NCI-H524 (cell line): ENCODE data around the gene CELF1.

Source experiments
- DNase-seq, 2 experiments: peaks; one replicate each; lab custom pipeline; 2025; lab: John Stamatoyannopoulos, UW

The CELF1 gene

DNA sequence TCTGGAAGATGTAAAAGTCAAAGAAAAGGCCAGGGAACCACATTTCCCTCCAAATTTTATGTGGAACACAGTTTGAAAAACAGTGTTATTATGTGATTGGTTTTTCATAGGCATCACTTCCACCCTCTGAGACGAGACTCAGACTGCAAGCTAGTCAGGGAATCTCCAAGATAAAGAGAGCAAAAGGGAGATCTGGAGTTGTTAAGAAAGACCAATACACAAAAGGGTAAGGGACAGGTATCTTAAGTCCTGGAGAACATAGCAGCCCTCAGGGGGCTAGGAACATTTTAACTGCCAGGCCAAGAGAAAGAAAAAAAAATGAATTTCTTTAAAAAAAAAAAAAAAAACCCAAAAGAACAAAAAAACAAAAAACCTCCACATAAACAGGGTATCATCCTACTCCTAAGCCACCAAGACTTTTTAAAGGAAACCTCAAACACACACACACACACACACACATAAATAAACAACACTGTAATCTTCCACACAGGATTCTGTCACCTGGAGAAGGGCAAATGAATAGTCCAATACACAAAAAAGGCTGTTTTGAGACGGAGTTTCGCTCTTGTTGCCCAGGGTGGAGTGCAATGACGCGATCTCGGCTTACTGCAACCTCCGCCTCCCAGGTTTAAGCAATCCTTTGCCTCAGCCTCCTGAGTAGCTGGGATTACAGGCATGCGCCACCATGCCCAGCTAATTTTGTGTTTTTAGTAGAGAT lies 44.5 kb downstream of the CELF1 start:
- no peak for DNase-seq

DNA sequence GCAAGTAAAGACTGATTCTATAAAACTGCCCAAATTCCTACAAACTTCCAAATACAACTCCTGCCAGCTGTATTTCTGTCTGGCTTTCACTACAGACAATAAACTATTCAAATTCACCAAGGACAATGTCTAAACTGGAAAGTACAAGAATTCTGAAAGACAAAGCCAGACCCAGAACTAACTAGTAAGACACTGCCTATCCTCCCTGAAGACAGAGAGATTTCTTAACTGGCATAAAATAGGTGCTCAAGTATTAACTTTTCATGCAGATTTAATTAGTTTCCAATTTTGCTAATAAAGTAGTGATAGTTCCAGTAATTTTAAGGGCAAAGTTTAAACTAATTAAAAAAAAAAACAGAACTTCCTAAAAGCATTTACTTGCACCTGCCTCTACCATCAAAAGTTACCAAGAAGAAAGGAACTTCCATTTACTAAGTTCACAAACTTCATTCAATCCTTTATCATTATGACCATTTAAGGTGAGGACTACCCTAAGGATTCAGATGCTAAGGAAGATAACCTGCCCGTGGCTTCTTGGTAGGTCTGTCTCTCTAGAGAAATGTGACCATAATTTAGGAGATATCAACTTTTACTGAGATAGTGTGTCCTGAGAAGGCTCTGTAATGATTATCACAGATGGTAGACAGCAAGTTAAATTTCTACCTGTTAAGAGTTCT lies 45.2 kb downstream of the CELF1 start:
- DNase-seq = no peak

DNA sequence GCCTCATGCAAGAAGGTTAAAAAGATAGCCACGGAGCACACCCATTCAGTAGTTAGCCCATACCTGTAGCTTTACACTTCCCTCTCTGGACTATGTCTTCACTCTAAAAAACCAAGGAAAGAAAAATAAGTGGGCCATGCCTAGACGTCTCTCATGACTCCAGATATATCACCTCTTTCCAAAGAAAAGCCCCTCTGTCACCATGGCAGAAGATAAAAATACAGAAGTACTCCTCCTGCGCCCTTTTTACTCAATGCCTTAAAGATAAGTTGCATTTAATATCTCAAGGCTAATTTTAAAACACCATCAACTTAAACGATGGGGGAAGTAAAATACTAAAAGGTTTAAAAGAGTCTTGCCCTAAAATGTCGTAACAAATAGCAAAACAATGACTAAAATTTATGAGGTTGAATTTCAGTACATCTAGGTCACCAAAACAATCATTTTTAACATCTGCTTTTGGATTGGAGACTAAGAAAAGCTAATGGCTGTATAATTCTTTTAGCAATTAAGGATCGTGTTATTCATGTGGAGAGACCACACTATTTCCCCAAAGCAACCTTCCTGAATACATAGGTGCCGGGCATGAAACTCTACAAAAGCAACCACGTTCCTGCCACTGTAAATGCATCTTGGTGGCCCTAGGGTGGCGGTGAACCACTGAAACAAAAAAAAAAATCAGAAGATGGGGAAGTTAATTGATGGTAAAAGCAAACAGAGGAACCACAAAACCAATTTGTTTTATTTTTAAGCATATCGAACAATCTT lies 46.0 kb downstream of the CELF1 start:
- no peak for DNase-seq

DNA sequence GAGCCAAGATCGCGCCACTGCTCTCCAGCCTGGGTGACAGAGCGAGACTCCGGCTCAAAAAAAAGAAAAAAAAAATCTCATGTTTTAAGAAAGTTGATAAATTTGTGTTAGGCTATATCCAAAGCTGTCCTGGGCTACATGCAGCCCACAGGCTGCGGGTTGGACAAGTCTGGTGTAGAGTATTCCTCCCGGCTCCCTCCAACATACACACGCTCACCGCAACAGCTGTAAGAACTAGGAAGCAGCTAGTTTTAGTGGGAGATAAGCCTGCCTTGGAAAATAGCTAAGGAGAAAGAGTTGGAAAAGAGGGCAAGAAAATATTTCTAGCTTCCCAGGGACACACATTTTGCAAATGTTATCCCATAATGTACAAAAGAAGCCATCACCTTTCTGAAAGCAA lies 46.6 kb downstream of the CELF1 start:
- DNase-seq = no peak

DNA sequence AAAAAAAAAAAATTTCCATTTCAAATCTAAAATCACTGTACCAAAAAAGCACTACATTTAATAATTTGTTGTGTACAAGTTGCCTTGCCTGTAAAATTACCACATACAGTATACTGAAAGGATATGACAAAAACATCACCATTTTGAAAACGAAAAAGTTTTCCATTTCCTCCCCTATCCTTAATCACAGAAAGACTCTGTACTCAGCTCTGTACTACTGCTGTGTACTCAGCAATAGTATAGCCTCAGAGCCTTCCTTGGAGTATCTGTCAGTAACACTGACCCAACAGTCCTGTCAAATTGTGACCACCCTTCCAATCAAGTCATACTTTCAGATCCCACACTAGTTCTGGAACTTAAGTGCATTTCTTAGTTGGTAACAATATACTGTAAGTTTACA lies 48.0 kb downstream of the CELF1 start:
- DNase-seq = no peak

DNA sequence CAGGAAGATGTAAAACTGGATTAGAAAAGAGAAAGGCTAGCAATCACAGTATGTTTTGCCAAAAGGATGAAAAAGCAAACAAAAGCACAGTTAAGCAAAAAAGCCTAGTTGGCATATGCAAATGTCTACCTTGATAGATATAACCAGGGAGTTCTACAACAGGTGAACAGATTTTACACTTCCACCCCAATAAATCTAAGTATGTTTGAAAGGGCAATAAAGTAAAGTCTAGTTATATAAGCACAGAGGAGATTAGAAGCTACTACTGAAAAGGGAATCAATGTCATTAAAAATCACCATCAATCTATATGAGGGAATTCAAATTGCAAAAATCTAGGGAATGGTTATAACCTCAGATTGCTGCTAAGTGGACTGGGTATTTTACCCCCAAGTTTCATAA lies 49.7 kb downstream of the CELF1 start:
- no peak for DNase-seq

DNA sequence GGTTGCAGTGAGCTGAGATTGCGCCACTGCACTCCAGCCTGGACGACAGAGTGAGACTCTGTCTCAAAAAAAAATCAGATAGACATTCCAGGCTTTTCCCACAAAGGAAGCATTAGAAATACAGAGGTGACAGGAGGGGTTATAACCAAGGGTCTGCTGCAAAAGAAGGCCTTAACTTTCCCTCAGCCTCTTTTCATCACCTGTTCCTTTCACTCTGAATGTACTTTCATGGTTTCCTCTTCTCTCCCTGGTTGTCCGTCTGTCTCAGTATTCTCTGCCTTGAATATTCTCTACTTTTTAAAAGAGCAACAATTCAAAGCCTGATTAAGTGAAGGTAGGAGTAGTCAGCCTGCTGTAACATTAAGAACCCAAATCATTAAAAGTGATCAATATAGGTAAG lies 50.2 kb downstream of the CELF1 start:
- no peak for DNase-seq

DNA sequence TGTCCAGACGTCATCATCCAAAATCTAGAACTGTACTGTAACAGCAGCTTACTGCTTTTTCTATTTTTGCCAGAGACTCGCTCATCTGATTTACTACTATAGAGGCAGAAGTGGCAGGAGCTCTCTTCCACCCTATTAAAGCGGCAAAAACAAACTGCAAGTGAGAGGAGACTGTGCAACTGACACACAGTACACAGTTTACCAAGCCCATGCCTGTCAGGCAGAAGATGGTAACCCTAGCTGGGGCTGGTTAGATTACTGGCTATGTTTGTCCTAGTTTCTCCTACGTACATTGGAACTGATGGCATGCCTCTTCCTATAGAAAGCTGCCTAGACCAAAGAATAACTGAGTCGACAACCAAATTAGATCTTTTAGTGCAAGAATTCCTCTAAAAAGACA lies 51.8 kb downstream of the CELF1 start:
- no peak for DNase-seq

DNA sequence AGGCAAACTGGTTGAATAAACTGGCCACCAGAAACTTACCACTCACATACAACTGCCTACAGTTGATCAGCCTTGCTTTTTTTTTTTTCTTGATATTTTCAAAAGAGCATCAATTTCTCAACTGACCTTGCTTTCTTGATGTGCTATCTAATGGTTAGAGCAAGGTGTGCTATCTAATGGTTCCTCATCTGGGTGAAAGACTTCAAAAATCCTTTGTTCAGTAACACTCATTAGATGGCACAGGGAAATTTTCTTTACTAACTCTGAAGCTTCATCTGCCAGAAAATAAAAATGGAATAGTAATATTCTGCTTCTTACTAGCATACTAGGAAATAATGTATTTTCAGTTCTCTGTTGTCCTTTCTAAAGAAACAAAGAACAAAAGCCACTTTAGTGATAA lies 52.8 kb downstream of the CELF1 start:
- no peak for DNase-seq

DNA sequence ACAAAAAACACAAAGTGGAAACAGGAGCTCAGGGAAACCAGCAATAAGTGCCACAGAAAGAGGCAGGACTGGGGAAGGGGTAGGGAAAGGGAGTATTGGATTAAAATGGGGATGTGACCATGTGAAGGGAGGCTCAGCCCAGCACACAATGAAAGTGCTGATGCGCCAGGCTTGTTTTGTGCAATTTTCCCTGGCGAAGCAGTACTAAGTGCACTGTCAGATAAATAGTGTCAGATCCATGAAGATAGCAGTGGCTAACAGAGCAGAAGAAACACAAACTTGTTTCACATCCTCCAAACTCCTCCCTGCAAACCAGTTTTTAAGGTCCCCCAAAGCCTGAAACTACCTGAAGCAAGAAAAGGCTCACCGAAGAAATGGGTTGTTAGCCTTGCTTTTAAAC lies 53.3 kb downstream of the CELF1 start:
- DNase-seq = no peak

DNA sequence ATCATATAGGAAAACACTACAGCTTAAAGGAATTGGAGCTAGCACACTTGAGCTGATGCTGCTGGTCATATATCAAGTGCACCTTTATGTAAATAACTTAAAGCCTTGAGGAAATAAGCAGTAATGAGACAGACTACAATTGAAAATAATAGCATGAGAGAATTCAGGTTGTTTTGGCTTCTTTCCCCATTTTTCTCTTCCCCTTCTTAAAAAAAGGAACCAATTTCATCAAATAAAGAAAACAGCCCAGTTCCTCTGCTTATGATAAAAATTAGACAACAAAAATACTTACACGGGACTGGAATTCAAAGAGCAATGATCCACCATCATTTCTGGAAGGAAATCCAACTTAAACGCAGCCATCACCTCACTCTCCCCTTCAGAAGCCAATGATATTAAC lies 53.8 kb downstream of the CELF1 start:
- DNase-seq = no peak

DNA sequence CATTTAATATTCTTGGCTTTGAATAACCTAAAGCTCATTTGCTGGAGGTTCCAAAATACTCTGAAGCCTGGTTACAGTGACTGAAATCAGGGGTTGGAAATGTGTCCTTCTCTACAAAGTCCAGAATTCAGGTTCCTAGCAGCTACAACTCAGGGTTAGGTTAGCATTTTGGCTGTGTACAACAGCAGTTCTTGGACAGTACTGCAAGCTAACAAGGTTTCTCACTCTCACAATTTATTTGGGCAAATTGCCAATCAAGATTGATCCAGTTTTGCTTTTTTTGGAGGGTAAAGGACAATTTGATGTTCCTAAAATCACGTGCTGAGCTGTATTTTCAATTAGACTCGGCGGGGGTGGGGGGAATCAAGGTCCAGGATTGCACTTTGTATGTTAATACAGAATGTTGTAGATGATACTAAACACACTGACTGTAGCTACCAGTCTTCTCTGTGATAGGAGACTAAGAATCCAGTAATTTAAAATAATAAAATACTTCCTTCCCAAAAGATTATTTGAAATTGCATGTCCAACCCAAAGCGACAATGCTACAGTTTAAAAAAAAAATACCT lies 54.3 kb downstream of the CELF1 start:
- no peak for DNase-seq

DNA sequence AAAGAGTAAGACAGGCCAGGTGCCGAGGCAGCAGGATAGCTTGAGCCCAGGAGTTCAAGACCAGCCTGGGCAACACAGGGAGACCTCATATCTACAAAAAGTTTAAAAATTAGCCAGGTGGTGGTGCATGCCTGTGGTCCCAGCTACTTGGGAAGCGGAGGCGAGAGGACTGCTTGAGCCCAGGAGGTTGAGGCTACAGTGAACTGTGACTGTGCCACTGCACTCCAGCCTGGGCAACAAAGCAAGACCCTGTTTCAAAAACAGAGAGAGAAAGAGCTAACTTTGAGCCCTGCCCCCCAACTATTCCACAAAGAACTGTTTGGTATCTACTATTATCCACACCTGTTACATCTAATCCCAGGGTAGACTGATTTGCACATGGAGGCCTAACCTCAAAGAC lies 54.8 kb downstream of the CELF1 start:
- DNase-seq = no peak

DNA sequence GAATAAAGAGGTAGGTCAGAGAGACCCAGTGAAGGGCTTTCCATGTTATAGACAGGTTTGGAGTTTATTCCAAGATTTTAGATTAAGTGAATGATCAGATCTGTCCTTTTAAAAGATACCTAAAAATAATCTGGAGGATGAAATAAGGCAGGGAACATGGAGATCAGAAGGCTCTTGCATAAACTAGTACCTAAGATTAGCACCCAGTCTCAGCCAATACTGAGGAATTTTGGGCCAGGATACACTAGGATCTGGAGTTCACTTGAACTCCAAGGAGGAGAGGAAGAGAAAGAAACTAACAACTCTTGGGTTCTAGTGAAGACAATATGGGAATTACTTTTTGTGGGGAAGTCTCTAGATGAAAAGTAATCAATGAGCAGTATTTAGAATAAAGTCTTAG lies 56.1 kb downstream of the CELF1 start:
- no peak for DNase-seq

DNA sequence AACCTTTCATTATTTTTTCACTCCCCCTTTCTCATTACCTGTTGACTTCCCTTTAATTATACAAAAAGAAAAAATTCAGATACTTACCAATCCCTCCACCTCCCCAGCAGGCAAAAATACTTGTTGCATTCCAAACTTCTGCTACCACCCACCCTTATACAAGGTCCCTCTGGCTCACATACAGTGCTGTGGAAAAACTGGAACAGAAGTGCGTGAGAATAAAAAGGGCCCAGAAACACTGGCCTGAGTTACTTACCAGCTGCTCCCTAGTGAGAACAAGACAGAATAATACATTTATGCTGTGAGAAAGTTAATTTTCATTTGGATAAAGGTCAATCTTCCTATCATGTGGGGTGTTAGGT lies 57.1 kb downstream of the CELF1 start:
- DNase-seq = no peak

DNA sequence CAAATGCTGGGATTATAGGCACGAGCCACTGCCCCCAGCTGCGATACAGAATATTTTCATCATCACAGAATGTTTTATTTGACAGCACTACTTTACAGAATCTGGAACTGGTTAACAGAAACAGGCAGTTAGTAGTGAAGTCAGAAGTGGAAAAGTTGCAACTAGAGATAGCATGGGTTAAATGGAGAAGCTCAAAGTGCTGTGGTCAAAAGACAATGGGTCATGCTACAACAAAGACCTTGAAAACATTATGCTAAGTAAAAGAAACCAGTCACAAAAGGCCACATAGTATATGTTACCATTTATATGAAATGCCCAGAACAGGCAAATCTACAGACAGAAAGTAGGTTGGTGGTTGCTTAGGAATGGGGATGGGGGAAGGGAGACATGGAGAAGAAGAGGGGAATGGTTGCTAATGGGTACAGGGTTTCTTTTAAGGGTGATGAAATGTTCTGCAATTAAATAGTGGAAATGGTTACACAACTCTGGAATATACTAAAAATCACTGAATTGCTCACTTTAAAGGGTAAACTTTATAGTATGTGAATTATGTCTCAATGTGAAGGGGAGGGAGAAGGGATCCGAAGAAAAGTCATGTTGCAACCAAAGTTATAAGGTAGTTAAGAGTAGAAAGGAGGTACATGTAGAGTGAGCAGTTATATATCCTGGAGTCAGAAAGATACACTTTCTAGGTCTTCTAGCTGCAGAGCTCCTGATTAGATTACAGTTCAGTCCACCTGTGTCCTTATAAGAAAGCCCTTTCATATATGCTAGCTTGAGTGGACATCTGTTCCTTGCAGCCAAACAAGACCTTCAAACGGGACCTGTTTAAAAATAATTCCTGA lies 57.7 kb downstream of the CELF1 start:
- DNase-seq = peak in 1 of 2 experiments; percentile 19

DNA sequence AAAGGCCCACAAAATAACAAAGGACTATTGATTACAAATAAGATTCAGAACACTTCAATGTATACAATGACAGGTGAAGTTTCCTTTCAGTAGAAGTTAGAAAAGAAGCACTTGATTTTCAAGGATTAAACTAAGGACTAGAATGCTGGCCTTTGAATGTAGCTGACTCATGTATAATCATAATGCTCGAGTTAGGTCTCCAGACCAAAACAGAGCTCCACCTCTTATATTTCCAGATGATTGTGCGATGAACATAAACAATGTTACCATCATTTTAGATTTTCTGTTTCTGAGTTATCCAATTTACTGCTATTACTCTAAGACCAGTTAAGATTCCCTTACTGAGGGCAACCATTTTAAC lies 63.6 kb downstream of the CELF1 start:
- no peak for DNase-seq

DNA sequence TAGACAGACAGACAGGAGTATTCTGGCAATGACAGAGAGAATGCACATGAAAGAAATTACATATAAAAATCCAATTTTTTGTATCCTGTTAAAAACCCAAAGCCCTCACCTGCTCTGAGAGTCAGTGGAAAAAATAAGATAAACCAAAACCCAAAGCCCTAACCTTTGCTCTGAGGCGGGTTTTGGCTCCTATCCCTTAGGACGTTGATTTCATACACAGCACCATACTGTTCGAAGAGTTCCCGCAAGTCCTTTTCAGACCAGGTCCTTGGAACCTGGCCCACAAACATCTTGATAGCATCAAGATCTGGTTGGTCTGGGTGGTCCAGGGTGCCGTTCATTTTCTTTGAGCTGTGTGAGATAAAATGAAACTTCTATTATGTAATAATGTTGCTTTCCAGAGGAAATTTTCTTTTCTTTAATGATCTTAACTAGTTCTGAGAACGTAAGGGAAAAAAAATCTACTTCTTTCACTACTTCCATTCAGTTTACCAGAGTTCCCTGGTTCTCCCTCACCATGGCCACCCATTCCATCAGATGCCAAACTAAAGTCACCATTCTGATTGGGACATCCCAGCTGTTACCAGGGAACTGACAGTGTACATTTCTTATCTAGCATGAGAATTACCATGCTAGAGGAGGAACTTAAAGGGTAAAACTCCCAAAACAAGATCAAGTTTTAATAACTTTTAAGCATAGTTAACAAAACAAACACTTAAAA lies 64.1 kb downstream of the CELF1 start:
- no peak for DNase-seq

DNA sequence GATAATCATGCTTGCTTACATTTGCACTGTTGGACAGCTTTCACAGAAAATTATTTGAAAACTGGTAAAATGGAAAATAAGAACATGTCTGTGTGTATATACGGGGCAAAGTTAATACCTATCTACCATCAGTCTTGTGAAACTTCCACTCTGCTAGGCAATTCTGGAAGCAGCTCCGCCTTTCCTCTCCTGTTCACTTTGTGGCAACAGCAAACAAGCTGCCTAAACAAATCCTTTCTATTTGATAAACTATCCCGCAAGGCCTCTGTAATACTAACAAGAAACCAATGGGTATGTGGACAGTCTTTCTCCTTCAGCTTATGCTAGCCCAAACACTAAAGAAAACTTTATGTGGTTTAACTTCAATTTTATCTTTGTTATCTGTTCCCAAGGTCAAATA lies 64.8 kb downstream of the CELF1 start:
- no peak for DNase-seq

DNA sequence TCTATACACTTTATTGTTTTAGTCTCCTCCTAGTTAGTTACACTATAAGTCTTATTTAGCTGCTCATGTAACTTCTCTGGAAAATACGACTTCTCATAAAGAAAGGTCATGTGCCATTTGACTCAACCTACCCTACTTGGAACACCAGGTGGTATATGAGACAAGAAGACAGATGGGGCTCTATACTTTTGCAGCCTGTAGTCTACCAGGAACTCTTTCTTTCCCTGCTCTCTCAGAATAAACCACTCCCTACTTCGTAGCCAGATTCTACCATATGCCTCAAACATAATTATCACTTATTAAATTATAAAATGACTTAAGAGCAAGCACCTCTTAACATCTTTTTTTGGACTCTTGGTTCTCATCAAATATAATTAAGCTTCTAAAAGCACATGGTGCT lies 65.5 kb downstream of the CELF1 start:
- DNase-seq = peak in 1 of 2 experiments; percentile 16

DNA sequence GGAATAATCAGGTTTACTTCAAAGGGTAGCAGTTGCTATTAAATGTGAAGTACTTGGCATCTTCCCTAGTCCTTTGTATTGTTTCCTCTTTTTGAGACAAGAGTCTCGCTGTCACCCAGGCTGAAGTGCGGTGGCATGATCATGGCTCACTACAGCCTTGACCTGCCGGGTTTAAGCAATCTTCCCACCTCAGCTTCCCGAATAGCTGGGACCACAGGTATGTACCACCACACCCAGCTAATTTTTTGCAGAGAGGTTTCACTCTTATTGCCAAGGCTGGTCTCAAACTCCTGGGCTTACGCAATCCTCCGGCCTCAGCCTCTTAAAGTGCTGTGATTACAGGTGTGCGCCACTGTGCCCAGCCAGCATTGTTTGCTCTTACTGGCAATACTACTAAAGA lies 67.8 kb downstream of the CELF1 start:
- DNase-seq = no peak
